Gastrocnemius medialis (tissue), 4 donors: ENCODE measurements around the gene GRPEL2. TPM values are rescaled to one million over a fixed set of nuclear protein-coding genes. Genes with fewer than 3 reads are reported as not detected.

Experiments used
- ATAC-seq, 2 donors: fragments of 150-250 bp; one replicate each; pipeline ENCODE4 v1.9.1; 2016
- DNase-seq, 2 donors: peaks; one replicate each; pipeline ENCODE4 v3.0.0-alpha.2; 2019
- H3K27ac ChIP-seq, 4 donors: fragments of 200-600 bp; sonication (generic); 1 replicate in 1 of 4; 2 replicates in 3 of 4; pipeline ENCODE4 v1.5.1; 2016 to 2018; ENCODE audit warnings: mild to moderate bottlenecking in 2 of 4, moderate library complexity in 1 of 4
- H3K27me3 ChIP-seq, 3 donors: fragments of 200-600 bp; sonication (generic) in 2 of 3; 1 replicate in 1 of 3; 2 replicates in 2 of 3; pipeline versions ENCODE4 v1.5.1 to v1.6.0; 2016 to 2019; ENCODE audit warnings: mild to moderate bottlenecking in 1 of 3, moderate library complexity in 1 of 3
- H3K36me3 ChIP-seq, 2 donors: fragments of 200-600 bp; sonication (generic) in 1 of 2; one replicate each; pipeline ENCODE4 v1.5.1; 2017 to 2018
- H3K4me1 ChIP-seq, 2 donors: fragments of 200-600 bp; sonication (generic) in 1 of 2; one replicate each; pipeline ENCODE4 v1.5.1; 2016 to 2017; ENCODE audit warnings: mild to moderate bottlenecking in 2 of 2
- H3K4me3 ChIP-seq, 4 donors: fragments of 200-600 bp; sonication (generic) in 3 of 4; 1 replicate in 1 of 4; 2 replicates in 3 of 4; pipeline ENCODE4 v1.5.1; 2016 to 2019; ENCODE audit warnings: mild to moderate bottlenecking in 2 of 4
- H3K9me3 ChIP-seq, 3 donors: fragments of 200-600 bp; sonication (generic) in 2 of 3; 1 replicate in 1 of 3; 2 replicates in 2 of 3; pipeline ENCODE4 v1.5.1; 2016 to 2019
- POLR2A ChIP-seq, 2 donors: fragments of 450-650 bp; IDR thresholded peaks; one replicate each; pipeline ENCODE4 v1.6.1; 2017; ENCODE audit warnings: antibody characterized with exemption in 2 of 2, mild to moderate bottlenecking in 2 of 2, moderate library complexity in 2 of 2
- in situ Hi-C, 4 donors: fragments of 200-750 bp; cut with MboI; loops; one replicate each; pipeline versions ENCODE4 v1.15.0 to v1.8.0; 2017; ENCODE audit warnings: low sequenced_read_pairs in 4 of 4
- intact Hi-C: fragments of 100-400 bp; cut with DNase I; formaldehyde crosslinking; loops from one replicate; pipeline ENCODE4 v1.15.1; 2023; ENCODE audit warnings: low total_unique reads
- total RNA-seq, 4 donors: library from RNA; depleted of rRNA; stranded (reverse); fragments of >200 nt; gene quantifications; one replicate each; pipeline versions ENCODE4 v1.1.0 to v1.2.3, GENCODE V29; 2016
- TF ChIP-seq, protein P1 (sequence below), 5 experiments: fragments of 450-650 bp in 3 of 5; fragments of 200-600 bp in 2 of 5; sonication (generic) in 2 of 5; IDR thresholded peaks in 4 of 5; conservative IDR thresholded peaks in 1 of 5; 1 replicate in 4 of 5; 2 replicates in 1 of 5; pipeline ENCODE4 v1.5.1; 2016 to 2019; ENCODE audit warnings: antibody characterized with exemption in 5 of 5, mild to moderate bottlenecking in 3 of 5, moderate library complexity in 3 of 5

The GRPEL2 gene
- total RNA-seq, 4 donors from 2014 or later: 7.8 to 13.3 (median 9.9) TPM

DNA sequence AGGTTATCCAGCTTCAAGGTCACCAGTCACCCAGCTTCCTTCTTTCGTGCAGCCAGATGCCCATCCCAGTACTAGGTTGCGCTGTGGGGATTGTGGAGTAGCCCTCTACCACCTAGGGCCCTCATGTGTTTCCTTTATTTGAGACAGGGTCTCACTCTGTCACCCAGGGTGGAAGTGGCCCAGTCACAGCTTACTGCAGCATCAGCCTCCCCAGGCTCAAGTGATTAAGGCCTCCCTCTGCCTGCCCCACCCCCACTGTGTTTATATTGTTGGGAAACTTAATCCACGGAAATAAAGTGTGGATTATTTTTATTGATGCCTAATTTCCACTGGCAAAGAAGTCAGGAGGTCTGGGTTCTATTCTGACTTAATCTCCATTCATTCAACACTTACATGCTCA lies 29.5 kb downstream of the GRPEL2 start:
- Histone ChIP-seq H3K4me3 (no peak overlapping the region), H3K36me3 (no peaks in the 10 kb centered on the region), H3K4me1 (peaks cover 5 to 8% of the 10 kb centered on the region in 2 donors), H3K27ac (no peak overlapping the region), H3K9me3 (no peaks in the 10 kb centered on the region), H3K27me3 (no peaks in the 10 kb centered on the region)
- ATAC-seq (no peak), DNase-seq (no peak)
- no peak for TF ChIP-seq POLR2A (IDR thresholded peaks at IDR 0.05)
- TF ChIP-seq, protein P1, sequence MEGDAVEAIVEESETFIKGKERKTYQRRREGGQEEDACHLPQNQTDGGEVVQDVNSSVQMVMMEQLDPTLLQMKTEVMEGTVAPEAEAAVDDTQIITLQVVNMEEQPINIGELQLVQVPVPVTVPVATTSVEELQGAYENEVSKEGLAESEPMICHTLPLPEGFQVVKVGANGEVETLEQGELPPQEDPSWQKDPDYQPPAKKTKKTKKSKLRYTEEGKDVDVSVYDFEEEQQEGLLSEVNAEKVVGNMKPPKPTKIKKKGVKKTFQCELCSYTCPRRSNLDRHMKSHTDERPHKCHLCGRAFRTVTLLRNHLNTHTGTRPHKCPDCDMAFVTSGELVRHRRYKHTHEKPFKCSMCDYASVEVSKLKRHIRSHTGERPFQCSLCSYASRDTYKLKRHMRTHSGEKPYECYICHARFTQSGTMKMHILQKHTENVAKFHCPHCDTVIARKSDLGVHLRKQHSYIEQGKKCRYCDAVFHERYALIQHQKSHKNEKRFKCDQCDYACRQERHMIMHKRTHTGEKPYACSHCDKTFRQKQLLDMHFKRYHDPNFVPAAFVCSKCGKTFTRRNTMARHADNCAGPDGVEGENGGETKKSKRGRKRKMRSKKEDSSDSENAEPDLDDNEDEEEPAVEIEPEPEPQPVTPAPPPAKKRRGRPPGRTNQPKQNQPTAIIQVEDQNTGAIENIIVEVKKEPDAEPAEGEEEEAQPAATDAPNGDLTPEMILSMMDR (IDR thresholded peaks at IDR 0.05 in 4 of 5, conservative IDR thresholded peaks at IDR 0.05 in 1 of 5): no peak
- intact Hi-C loops: loop anchor here (5.0 kb wide), 1 partner anchor 58 kb away; no protein-coding TSS in a partner anchor
- in situ Hi-C loops: loop anchor here (5.0 to 10.0 kb wide), 5 partner anchors 50 to 188 kb away; no protein-coding TSS in a partner anchor

GRCh38 chr5:149375434-149375833 lies 30.1 kb downstream of the GRPEL2 start:
- intact Hi-C loops: no loop called here
- no peak for TF ChIP-seq POLR2A (IDR thresholded peaks at IDR 0.05)
- TF ChIP-seq, protein P1 (IDR thresholded peaks at IDR 0.05 in 4 of 5, conservative IDR thresholded peaks at IDR 0.05 in 1 of 5): no peak
- in situ Hi-C loops: loop anchor here in 2 of 4 donors (5.0 to 10.0 kb wide), 3 partner anchors 51 to 187 kb away; no protein-coding TSS in a partner anchor

GRCh38 chr5:149376104-149376503 lies 30.8 kb downstream of the GRPEL2 start:
- in situ Hi-C loops (loop anchor here in 2 of 4 donors (5.0 to 10.0 kb wide), 3 partner anchors 51 to 186 kb away; no protein-coding TSS in a partner anchor), intact Hi-C loops (no loop called here)
- no peak overlapping the region for H3K27ac ChIP-seq
- ATAC-seq: no peak
- H3K9me3 ChIP-seq: no peaks in the 10 kb centered on the region
- DNase-seq: no peak
- TF ChIP-seq, protein P1 (IDR thresholded peaks at IDR 0.05 in 4 of 5, conservative IDR thresholded peaks at IDR 0.05 in 1 of 5): no peak
- TF ChIP-seq POLR2A (IDR thresholded peaks at IDR 0.05): no peak
- no peaks in the 10 kb centered on the region for H3K36me3 ChIP-seq
- no peaks in the 10 kb centered on the region for H3K27me3 ChIP-seq
- H3K4me3 ChIP-seq: no peak overlapping the region
- peaks cover under 1 to 2% of the 10 kb centered on the region in 2 donors for H3K4me1 ChIP-seq

More at GRCh38 chr5:149375434-149375833, 30.1 kb downstream of the GRPEL2 start:
- Histone ChIP-seq H3K36me3 (no peaks in the 10 kb centered on the region), H3K27ac (no peak overlapping the region), H3K27me3 (no peaks in the 10 kb centered on the region), H3K4me1 (peaks cover 5 to 8% of the 10 kb centered on the region in 2 donors), H3K4me3 (no peak overlapping the region), H3K9me3 (no peaks in the 10 kb centered on the region)
- DNase-seq (no peak), ATAC-seq (no peak)

- no peak overlapping the region for H3K4me3 ChIP-seq
- no peak for DNase-seq
- no peaks in the 10 kb centered on the region for H3K36me3 ChIP-seq
- no peaks in the 10 kb centered on the region for H3K27me3 ChIP-seq
- in situ Hi-C loops (loop anchor here in 2 of 4 donors (5.0 to 10.0 kb wide), 3 partner anchors 52 to 185 kb away; no protein-coding TSS in a partner anchor), intact Hi-C loops (no loop called here)
- no peak overlapping the region for H3K27ac ChIP-seq
- TF ChIP-seq, protein P1 (IDR thresholded peaks at IDR 0.05 in 4 of 5, conservative IDR thresholded peaks at IDR 0.05 in 1 of 5): no peak
- no peak for TF ChIP-seq POLR2A (IDR thresholded peaks at IDR 0.05)
- no peak for ATAC-seq
- H3K9me3 ChIP-seq: no peaks in the 10 kb centered on the region
- no peaks in the 10 kb centered on the region for H3K4me1 ChIP-seq
Observed at GRCh38 chr5:149376711-149377447, 31.6 kb downstream of the GRPEL2 start.
